ENCODE data around the gene RCOR2. TPM values are rescaled to one million over a fixed set of nuclear protein-coding genes. Genes with fewer than 3 reads are reported as not detected.

RCOR2 gene
- total and polyA plus RNA-seq, 2 donors (not counting 1 experiment from before 2014, with no cell fraction given), result 1.8 to 5.6 TPM

- Histone ChIP-seq H3K9ac (ENCODE audit: insufficient read depth, low read length) (no peak overlapping the region), H3K4me3 (replicated peaks in 1 of 4; ENCODE audit: control extremely low read depth in 1 of 4, insufficient read depth in 1 of 4, low read depth in 3 of 4, low read length in 4 of 4) (no peak overlapping the region), H4K20me1 (ENCODE audit: control insufficient read depth, extremely low read depth, insufficient read depth, low read length) (no peaks in the 10 kb centered on the region), H3K4me1 (ENCODE audit: control insufficient read depth, extremely low read depth, insufficient read depth, low read length) (no peaks in the 10 kb centered on the region), H3K36me3 (ENCODE audit: control insufficient read depth, insufficient read depth, low read length) (no peaks in the 10 kb centered on the region), H2AFZ (ENCODE audit: low read length) (no peak overlapping the region), H3K79me2 (ENCODE audit: control insufficient read depth, insufficient read depth, low read length) (peaks cover 22% of the 10 kb centered on the region), H3K4me2 (ENCODE audit: extremely low read depth, insufficient read depth, low read length) (no peak overlapping the region), H3K9me3 (ENCODE audit: control insufficient read depth, insufficient read depth, low read depth, low read length) (no peaks in the 10 kb centered on the region), H3K27me3 (ENCODE audit: control insufficient read depth, insufficient read depth, low read length) (no peaks in the 10 kb centered on the region), H3K27ac (ENCODE audit: insufficient read depth, low read length) (no peak overlapping the region)
- TF ChIP-seq EZH2 (IDR thresholded peaks at IDR 0.05; ENCODE audit: low read length, missing control alignments) (no peak), CTCF (conservative IDR thresholded peaks at IDR 0.05 in 1 of 2, IDR thresholded peaks at IDR 0.05 in 1 of 2; ENCODE audit: low read depth in 1 of 2, low read length in 2 of 2) (no peak)
- DNase-seq (ENCODE audit: low read depth in 2 of 2), result no peak
Observed at GRCh38 chr11:63862923-63863322, 54.0 kb downstream of the RCOR2 start.

Other genes with a start within 250 kb of the RCOR2 start
- 120 and 147 TPM in 2 replicates for gene ATL3, start 245.8 kb downstream of the RCOR2 start, total RNA-seq
- gene ATL3, start 245.8 kb downstream of the RCOR2 start, polyA plus RNA-seq, result 89.5 and 111 TPM in 2 replicates
- gene RTN3, start 235.7 kb downstream of the RCOR2 start, total RNA-seq, result 67.8 and 93.3 TPM in 2 replicates
- gene RTN3, start 235.7 kb downstream of the RCOR2 start, polyA plus RNA-seq, result 158 and 167 TPM in 2 replicates
- gene ZFTA, start 148.4 kb downstream of the RCOR2 start, total RNA-seq, result 12.9 and 14.4 TPM in 2 replicates
- 5.4 and 6.0 TPM in 2 replicates for gene ZFTA, start 148.4 kb downstream of the RCOR2 start, polyA plus RNA-seq
- 10.7 and 10.8 TPM in 2 replicates for gene SPINDOC, start 103.7 kb downstream of the RCOR2 start, total RNA-seq
- 10.9 and 13.9 TPM in 2 replicates for gene SPINDOC, start 103.7 kb downstream of the RCOR2 start, polyA plus RNA-seq
- gene MARK2, start 78.1 kb downstream of the RCOR2 start, total RNA-seq, result 5.4 and 6.4 TPM in 2 replicates
- gene MARK2, start 78.1 kb downstream of the RCOR2 start, polyA plus RNA-seq, result 12.3 and 16.8 TPM in 2 replicates
- gene NAA40, start 21.8 kb upstream of the RCOR2 start, total RNA-seq, result 7.2 and 9.2 TPM in 2 replicates
- 19.1 and 19.7 TPM in 2 replicates for gene NAA40, start 21.8 kb upstream of the RCOR2 start, polyA plus RNA-seq
- 255 and 409 TPM in 2 replicates for gene COX8A, start 57.5 kb upstream of the RCOR2 start, total RNA-seq
- gene COX8A, start 57.5 kb upstream of the RCOR2 start, polyA plus RNA-seq, result 200 and 330 TPM in 2 replicates
- gene OTUB1, start 69.3 kb upstream of the RCOR2 start, total RNA-seq, result 36.5 and 37.8 TPM in 2 replicates
- gene OTUB1, start 69.3 kb upstream of the RCOR2 start, polyA plus RNA-seq, result 113 and 154 TPM in 2 replicates
- gene FLRT1, start 118.8 kb upstream of the RCOR2 start, total RNA-seq, result 0.17 and 0.26 TPM in 2 replicates
- 0.01 and 0.02 TPM in 2 replicates for gene FLRT1, start 118.8 kb upstream of the RCOR2 start, polyA plus RNA-seq
- gene MACROD1, start 248.9 kb upstream of the RCOR2 start, total RNA-seq, result 24.8 and 28.2 TPM in 2 replicates
- 6.0 and 8.8 TPM in 2 replicates for gene MACROD1, start 248.9 kb upstream of the RCOR2 start, polyA plus RNA-seq